NT2/D1 (cell line): Measurements from ENCODE around the gene RABGAP1.

Experiments
- SUZ12 ChIP-seq: IDR thresholded peaks from 2 replicates; pipeline ENCODE4 v1.6.1; 2011; ENCODE audit not compliant: insufficient read length, insufficient read depth; ENCODE audit errors: extremely low read depth
- YY1 ChIP-seq: IDR thresholded peaks from 2 replicates; pipeline ENCODE4 v1.6.1; 2011; ENCODE audit not compliant: insufficient read length, insufficient read depth
- ZNF274 ChIP-seq: IDR thresholded peaks from 2 replicates; pipeline ENCODE4 v1.6.1; 2011; ENCODE audit warnings: mild to moderate bottlenecking, low read depth, low read length

GRCh38 chr9:123058834-123059233 lies 118.0 kb downstream of the RABGAP1 start:
- no peak for TF ChIP-seq ZNF274
- no peak for TF ChIP-seq YY1
- TF ChIP-seq SUZ12 = no peak
